MCF 10A (cell line): ENCODE results near the gene CCNYL1. TPM values are rescaled to one million over a fixed set of nuclear protein-coding genes. Genes with fewer than 3 reads are reported as not detected.

ENCODE experiments used
- BruUV-seq: library from RNA; stranded (reverse); fragments of 400-500 nt; replicated peaks from 2 replicates; lab custom pipeline; 2021; lab: Mats Ljungman, UMichigan
- CTCF ChIA-PET: fragments of 300-600 bp; sonication (Branson Sonifier 250); formaldehyde crosslinking; extraction: SDS; loops from one replicate; lab custom pipeline; 2021; ENCODE audit warnings: antibody characterized with exemption, inconsistent platforms; lab: Yijun Ruan, JAX
- POLR2A ChIA-PET: fragments of 300-600, 350-650 bp; sonication (Branson Sonifier 250); formaldehyde crosslinking; extraction: SDS; loops from one replicate; lab custom pipeline; 2020; ENCODE audit warnings: antibody characterized with exemption, inconsistent platforms; lab: Yijun Ruan, JAX
- DNase-seq: peaks from one replicate; pipeline ENCODE4 v3.0.0-alpha.2; 2018; ENCODE audit not compliant: unreplicated experiment
- H3K27ac Mint-ChIP-seq: one replicate; pipeline ENCODE4 v1.8.0; 2022; ENCODE audit warnings: mild to moderate bottlenecking, low read depth, mixed read lengths; ENCODE audit not compliant: unreplicated experiment
- H3K27me3 Mint-ChIP-seq: one replicate; pipeline ENCODE4 v1.8.0; 2022; ENCODE audit warnings: mixed read lengths; ENCODE audit not compliant: insufficient read depth, unreplicated experiment
- H3K36me3 Mint-ChIP-seq: one replicate; pipeline ENCODE4 v1.8.0; 2022; ENCODE audit warnings: mild to moderate bottlenecking, moderate library complexity, mixed read lengths; ENCODE audit not compliant: insufficient read depth, unreplicated experiment
- H3K4me1 Mint-ChIP-seq: one replicate; pipeline ENCODE4 v1.8.0; 2022; ENCODE audit warnings: mixed read lengths; ENCODE audit not compliant: insufficient read depth, unreplicated experiment
- H3K4me3 Mint-ChIP-seq: one replicate; pipeline ENCODE4 v1.8.0; 2022; ENCODE audit warnings: mild to moderate bottlenecking, moderate library complexity, mixed read lengths; ENCODE audit not compliant: unreplicated experiment
- H3K9me3 Mint-ChIP-seq: one replicate; pipeline ENCODE4 v1.8.0; 2022; ENCODE audit warnings: mixed read lengths; ENCODE audit not compliant: unreplicated experiment
- intact Hi-C: fragments of 100-400 bp; cut with micrococcal nuclease; formaldehyde crosslinking; loops from 2 replicates; pipeline ENCODE4 v1.14.1; 2022
- total RNA-seq: library from RNA; stranded (reverse); gene quantifications from 2 replicates; pipeline ENCODE4 v1.2.3, GENCODE V29; 2022
- TF ChIP-seq, protein P1 (sequence below): fragments of 200-600 bp; IDR thresholded peaks from one replicate; pipeline ENCODE4 v1.8.0; 2022; ENCODE audit warnings: antibody characterized with exemption, mild to moderate bottlenecking; ENCODE audit not compliant: unreplicated experiment

CCNYL1 gene
- total RNA-seq, 1 experiment from 2014 or later: 19.7 TPM

DNA sequence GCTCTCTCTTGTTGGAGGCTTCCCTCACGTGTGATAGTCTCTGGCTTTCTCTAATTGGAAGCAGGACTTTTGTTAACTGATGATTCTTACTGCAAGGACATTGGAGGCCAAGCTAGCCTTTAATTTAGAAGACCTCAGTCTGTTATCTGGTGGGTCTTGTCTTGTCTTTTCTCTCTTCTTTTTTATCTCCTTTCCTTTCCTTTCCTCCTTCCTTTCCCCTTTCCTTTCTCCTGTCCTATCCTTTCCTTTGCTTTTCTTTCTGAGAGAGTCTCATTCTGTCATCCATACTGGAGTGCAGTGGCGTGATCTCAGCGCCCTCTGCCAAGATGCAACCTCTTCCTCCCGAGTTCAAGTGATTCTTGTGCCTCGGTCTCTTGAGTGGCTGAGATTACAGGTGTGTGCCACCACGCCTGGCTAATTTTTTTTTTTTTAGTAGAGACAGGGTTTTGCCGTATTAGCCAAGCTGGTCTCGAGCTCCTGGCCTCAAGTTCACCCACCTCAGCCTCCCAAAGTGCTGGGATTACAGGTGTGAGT is 18.1 kb downstream of the CCNYL1 start:
- intact Hi-C loops: no loop called here
- Mint-ChIP-seq H3K4me3 (no peak overlapping the region), H3K36me3 (peaks cover 19% of the 10 kb centered on the region), H3K9me3 (no peaks in the 10 kb centered on the region), H3K27ac (no peak overlapping the region), H3K27me3 (no peaks in the 10 kb centered on the region), H3K4me1 (peaks cover 17% of the 10 kb centered on the region)
- TF ChIP-seq, protein P1, sequence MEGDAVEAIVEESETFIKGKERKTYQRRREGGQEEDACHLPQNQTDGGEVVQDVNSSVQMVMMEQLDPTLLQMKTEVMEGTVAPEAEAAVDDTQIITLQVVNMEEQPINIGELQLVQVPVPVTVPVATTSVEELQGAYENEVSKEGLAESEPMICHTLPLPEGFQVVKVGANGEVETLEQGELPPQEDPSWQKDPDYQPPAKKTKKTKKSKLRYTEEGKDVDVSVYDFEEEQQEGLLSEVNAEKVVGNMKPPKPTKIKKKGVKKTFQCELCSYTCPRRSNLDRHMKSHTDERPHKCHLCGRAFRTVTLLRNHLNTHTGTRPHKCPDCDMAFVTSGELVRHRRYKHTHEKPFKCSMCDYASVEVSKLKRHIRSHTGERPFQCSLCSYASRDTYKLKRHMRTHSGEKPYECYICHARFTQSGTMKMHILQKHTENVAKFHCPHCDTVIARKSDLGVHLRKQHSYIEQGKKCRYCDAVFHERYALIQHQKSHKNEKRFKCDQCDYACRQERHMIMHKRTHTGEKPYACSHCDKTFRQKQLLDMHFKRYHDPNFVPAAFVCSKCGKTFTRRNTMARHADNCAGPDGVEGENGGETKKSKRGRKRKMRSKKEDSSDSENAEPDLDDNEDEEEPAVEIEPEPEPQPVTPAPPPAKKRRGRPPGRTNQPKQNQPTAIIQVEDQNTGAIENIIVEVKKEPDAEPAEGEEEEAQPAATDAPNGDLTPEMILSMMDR: no peak
- POLR2A ChIA-PET: interaction anchor here (2.3 to 6.4 kb wide), 2 partner anchors 17 to 97 kb away, joined by 5 to 57 read pairs; partner anchors contain the start of gene CCNYL1
- CTCF ChIA-PET: interaction anchor here (0.6 to 0.9 kb wide), 2 partner anchors 38 to 104 kb away, joined by 3 read pairs; no protein-coding TSS in a partner anchor
- no TSS peak for BruUV-seq
- DNase-seq: no peak

DNA sequence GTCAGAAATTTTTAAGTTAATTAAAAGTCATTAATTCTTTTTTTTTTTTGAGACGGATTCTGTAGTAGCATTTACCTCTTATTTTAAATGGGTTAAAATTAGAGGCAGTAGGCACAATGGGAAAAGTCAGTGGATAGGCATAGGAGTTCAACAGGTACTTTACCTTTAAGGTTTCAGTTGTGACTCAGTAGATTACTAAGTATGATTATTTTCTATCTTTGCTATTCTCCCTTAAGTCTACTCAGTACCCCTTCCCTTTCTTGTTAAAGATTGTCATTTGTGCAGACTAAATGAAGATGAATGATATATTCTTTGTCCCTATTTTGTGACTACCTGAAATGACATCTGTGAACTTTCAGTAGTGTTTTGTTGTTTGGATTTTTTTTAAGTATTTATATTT is 19.7 kb downstream of the CCNYL1 start:
- Mint-ChIP-seq H3K27me3 (no peaks in the 10 kb centered on the region), H3K4me3 (no peak overlapping the region), H3K27ac (no peak overlapping the region), H3K36me3 (peaks cover 19% of the 10 kb centered on the region), H3K4me1 (peaks cover 15% of the 10 kb centered on the region), H3K9me3 (no peaks in the 10 kb centered on the region)
- ChIA-PET CTCF (interaction anchor here (0.6 to 4.3 kb wide), 3 partner anchors 105 to 1466 kb away, joined by 3 to 47 read pairs (median 3); partner anchors contain the start of gene METTL21A), POLR2A (interaction anchor here (0.6 kb wide), 3 partner anchors 105 to 447 kb away, joined by 3 read pairs; partner anchors contain the start of gene METTL21A)
- intact Hi-C loops: loop anchor here (5.0 kb wide), 1 partner anchor 244 kb away; no protein-coding TSS in a partner anchor
- no TSS peak for BruUV-seq
- TF ChIP-seq, protein P1: no peak
- no peak for DNase-seq

DNA sequence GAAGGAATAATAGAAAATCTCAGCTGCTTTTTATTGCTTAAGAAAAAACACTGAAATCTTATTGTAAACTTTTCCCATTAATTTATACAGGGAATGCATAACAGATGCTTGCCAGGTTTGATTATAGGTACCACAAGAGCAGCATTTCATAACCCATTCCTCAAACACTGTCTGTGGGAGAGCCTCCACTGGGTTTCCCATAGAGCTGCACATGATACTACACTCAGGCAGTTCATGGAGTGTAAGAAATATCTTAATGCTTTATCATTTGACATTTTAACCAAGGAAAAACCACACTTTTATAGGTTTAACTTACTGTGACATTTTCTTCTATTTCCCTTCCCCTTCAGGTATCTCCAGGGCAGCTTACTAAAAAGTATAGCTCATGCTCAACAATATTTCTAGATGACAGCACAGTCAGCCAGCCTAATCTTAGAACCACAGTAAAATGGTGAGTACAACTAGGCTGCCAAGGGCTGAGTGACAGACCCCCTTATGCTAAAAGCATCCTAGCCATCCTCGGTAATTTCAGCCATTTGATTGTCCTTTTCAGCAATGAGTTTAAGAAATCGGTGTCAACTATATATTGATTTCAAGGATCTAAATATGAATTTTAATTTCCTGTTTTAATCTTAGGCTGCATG is 22.3 kb downstream of the CCNYL1 start:
- POLR2A ChIA-PET: interaction anchor here (0.6 to 3.1 kb wide), 8 partner anchors 22 to 937 kb away, joined by 3 to 20 read pairs (median 5); partner anchors contain the start of genes CCNYL1 and METTL21A
- peaks cover 6% of the 10 kb centered on the region for H3K4me1 Mint-ChIP-seq
- no peak overlapping the region for H3K27ac Mint-ChIP-seq
- no peak for DNase-seq
- peaks cover 19% of the 10 kb centered on the region for H3K36me3 Mint-ChIP-seq
- no peak overlapping the region for H3K4me3 Mint-ChIP-seq
- H3K27me3 Mint-ChIP-seq: no peaks in the 10 kb centered on the region
- TF ChIP-seq, protein P1: no peak
- BruUV-seq: no TSS peak
- CTCF ChIA-PET: interaction anchor here (0.5 to 4.3 kb wide), 35 partner anchors 9 to 1987 kb away, joined by 3 to 47 read pairs (median 4); partner anchors contain the start of genes CCNYL1, CREB1 and METTL21A
- intact Hi-C loops: loop anchor here (1.0 to 5.0 kb wide), 2 partner anchors 107 to 246 kb away; no protein-coding TSS in a partner anchor
- H3K9me3 Mint-ChIP-seq: no peaks in the 10 kb centered on the region

DNA sequence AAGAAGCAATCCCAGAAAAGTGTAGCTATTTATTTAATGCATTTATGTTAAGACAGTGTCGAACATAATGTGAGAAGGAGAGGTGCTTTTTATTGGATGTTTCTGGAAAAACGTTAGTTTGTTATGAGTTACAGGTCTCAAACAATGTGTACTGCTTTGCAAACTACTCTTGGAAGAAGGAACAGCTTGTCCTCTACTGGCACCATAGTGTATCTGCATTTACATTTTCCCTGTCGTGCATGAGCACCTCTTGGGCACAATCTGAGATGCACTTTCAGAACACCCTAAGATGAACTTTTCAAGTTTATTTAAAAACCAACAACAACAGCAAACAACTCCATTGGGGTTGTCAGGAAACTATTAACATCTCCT is 22.8 kb downstream of the CCNYL1 start:
- no TSS peak for BruUV-seq
- DNase-seq: peak; percentile 43
- TF ChIP-seq, protein P1: peak; percentile 26
- POLR2A ChIA-PET: interaction anchor here (0.6 to 3.1 kb wide), 9 partner anchors 23 to 937 kb away, joined by 3 to 20 read pairs (median 5); partner anchors contain the start of genes CCNYL1 and METTL21A
- Mint-ChIP-seq H3K9me3 (no peaks in the 10 kb centered on the region), H3K36me3 (peaks cover 19% of the 10 kb centered on the region), H3K4me1 (peaks cover 5% of the 10 kb centered on the region), H3K27ac (no peak overlapping the region), H3K27me3 (no peaks in the 10 kb centered on the region), H3K4me3 (no peak overlapping the region)
- intact Hi-C loops: loop anchor here (1.0 to 5.0 kb wide), 2 partner anchors 108 to 247 kb away; no protein-coding TSS in a partner anchor
- CTCF ChIA-PET: interaction anchor here (0.5 to 4.3 kb wide), 41 partner anchors 9 to 1986 kb away, joined by 3 to 47 read pairs (median 4); partner anchors contain the start of genes CCNYL1, CREB1 and METTL21A
